Measurements from ENCODE around the gene PPP2R5B.
"Not testable (repeated sequence)": the region's sequence is repeated elsewhere in the genome, so short reads cannot be mapped to it uniquely, and the experiment has no call there.

Gene PPP2R5B

DNA sequence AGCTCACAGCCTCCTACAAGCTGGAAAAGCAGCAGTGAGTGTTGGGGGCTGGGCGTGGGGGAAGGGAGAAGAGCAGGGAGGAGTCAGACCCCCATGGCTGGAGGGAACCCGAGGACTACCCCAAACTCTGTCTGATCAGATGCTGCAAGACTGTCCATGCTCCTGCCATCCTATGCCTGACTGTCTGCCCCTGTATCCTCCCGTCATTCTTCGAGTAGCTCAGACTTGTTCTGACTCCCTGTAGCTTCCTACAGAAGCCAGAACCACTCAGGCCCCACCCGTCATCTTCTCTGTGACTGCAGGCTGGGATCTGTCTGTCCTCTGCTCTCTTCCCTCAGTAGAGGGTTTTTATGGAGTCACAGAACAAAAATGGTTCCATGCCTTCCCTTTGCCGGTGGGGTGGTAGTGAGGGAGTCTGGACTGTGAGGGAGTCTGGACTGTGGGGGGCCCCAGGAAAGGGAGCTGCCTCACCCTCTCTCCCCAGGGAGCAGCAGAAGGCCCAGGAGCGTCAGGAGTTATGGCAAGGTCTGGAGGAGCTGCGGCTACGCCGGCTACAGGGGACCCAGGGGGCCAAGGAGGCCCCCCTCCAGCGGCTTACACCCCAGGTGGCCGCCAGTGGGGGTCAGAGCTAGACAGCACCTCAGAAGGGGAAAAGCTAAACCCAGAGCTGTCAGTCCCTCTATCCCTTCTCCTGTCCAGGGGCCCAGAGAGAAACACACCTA is 8.9 kb downstream of the PPP2R5B start:
- DNase-seq, result no peak

DNA sequence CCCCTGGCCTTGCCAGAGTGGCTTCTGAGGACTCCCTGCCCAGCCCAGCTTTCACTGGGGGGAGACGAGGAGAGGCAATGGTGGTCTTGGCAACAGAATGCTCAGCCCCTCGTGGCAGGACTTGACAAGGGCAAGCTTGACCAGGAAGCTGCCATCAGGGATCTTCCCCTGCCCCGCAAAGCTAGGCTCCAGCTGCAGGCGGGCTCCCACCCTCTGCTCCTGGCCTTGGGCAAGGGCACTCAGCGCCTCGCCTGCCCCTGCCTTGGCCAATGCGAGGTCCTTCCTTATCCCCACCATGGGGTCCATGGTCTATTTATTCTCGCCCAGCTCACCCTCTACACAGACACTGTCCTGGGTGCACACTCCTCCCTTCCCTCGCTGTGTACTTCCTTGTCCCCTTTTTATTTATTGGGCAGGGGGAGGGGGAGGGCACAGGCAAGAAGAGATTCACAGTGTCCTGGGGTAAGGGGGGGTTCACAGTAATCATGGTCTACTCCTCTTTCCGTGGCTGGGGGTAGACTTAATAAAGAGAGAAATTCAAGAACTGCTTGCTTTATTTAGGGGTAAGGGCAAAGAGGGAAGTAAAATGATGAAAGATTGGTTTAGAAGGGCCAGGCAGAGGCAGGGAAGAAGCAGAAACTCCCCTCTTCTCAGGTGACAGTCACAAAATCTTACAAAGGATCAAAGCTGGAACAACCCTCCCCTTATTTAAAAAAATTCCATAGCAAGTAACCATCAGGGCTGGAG is 9.6 kb downstream of the PPP2R5B start:
- no peak for DNase-seq

DNA sequence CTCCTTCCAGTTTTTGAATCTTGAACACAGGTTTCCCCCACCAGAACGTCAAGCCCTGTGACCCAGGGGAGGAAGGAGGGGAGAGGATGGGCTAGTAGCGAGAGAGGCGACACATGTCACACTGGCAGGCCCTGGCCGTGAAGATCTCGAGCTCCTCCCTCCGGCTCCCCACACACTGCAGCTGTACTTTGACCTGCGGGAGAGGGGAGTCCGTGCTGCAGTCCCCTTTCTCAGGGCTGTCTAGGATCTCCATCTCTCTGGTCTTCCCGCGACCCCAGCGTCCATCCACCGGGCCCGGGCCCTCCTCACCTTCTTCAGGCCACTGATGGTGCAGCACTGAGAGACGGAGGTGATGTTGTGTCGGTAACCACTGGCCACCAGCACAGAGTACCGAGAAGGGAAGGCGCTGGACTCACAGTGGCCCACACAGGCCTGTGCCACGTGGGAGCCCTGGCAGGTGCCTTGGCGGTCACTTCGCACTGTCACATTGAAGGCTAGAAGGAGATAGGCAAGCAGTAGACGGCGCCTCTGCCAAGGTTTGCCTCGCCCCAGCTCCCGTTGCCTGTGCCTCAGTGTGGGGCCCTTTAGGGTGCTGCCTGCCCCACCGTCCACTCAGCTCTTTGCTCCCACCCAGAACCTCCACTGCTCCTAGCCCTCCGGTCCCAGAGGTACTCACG is 10.3 kb downstream of the PPP2R5B start:
- no peak for DNase-seq

DNA sequence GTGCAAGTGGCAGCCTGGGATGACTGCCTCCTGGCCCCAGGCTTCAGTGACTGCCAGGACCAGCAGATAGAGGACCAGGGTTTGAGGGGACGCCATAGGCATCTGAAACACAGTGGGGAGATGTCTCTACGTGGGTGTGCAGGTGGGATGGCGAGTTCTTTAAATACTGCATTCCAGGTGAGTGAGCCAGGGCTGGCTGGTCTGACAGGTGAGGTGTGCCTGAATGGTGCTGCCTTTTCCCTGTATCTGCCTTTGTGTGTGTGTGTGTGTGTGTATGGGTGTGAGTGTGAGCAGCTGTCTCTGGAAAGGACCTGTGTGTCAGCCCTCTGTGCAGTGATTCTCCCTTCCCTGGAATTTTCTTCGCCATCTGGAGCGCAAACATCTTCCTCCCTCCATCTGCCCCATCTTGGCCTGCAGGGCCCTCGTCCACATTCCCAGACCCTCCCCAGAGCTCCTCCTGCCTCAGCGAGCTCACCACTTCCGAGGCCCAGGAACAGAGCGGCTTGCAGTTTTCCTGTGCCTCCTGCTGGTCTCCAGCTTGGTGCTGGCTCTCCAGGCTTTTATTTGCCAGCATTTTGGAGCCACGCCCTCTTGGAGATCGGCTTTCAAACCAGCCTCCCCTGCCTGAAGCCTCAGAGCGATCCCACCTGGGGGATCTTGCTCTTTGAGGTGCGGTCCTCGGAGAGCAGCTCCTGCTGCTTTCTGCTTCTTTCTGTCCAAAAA is 11.0 kb downstream of the PPP2R5B start, which contains the start of gene GPHA2:
TSS of gene GPHA2 (minus strand) at position 535 of the 723 bp plus-strand sequence. CDS start at position 102, 433 bp downstream.
- DNase-seq, result no peak

DNA sequence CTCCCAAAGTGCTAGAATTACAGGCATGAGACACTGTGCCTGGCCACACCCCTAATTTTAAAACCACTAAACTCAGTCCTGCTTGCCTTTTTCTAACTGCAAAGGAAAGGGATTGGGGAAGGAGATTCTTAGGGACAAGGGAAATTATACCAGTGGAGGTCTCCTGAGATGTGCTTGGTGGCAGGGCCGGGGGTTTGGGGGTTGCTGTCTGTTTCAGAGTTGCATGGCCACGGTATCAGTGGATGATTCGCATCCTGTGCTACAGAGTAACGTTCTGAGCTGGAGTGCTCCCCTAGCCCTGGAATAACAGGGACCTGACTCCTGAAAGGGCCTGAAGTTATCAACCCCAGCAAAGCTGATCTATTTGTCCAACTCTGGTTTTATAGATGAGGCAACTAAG is 12.1 kb downstream of the PPP2R5B start:
- no peak for DNase-seq

DNA sequence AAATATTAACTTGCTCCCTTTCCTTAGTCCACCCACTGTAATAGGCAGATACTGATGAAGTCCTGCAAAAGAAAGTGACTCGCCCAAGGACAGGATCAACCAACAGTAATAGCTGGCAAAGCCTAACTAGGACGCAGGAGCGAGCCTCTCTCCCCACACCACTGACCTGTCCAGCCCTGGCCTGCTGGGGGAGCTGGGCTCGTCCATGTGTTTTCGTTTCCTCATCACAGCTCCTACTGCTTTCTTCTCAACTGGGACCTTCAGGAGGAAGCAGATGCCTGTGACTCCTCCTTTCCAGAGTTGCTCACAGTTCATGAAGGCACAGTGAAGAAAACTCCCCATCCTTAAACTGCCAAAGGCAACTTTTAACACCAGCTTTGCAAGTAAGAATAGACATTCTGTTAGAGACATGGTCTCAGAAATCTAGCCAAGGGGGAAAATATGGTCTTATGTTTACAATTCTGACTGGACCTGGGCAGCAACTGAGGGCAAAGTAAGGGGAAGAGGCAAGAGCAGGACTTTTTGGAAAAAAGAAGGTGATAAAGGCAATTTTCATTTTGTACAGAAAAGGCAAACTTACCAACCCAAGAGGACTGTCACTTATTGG is 22.8 kb downstream of the PPP2R5B start:
- DNase-seq, result no peak

DNA sequence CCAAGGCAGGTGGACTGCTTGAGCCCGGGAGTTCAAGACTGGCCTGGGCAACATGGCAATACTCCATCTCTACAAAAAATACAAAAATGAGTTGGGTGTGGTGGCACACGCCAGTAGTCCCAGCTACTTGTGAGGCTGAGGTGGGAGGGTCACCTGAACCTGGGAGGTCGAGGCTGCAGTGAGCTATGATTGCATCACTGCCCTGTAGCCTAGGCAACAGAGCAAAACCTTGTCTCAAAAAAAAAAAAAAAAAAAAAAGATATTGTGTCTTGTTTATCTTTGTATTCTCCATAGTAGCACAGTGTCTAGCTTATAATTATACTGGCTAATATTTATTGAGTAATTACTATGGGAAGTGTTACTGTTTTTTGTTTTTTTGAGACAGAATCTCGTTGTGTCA is 27.0 kb downstream of the PPP2R5B start:
- no peak for DNase-seq

DNA sequence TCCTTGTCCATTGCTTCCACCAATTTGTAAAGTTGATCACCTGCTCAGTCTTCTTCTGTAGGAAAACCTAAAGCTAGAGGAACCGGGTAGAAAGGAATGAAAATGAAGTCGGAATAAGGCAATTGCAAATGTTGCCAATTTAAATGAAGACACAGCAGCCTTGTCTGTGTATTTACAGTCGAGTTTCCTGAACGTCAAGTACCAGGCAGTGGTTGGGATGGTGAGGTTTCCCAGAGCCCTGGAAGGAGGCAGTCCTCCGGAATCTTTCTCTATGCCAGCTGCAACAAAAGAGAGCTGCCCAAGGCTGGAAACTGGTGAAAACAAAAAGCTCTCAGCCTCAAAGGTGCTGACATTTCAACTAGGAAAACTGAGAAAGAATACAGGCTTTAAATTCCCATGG is 29.7 kb downstream of the PPP2R5B start:
- DNase-seq, result no peak

DNA sequence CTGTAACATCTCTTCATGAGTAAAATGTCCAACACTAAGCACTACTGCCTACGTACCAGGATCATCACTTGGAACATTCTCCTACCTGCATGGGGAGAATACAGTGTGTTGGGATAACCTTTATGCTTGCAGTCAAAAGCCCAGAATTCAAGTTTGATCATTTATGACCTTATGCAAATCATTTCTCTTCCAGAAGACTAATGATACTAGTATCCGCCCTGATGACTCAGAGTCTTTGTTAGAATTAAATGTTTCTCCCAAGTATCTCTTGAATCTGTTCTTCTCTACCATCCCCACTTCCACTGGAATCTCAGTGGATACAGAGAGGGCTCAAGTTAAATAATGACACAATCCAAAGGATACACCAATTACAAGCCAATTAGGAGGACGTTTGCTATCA is 35.0 kb downstream of the PPP2R5B start:
- DNase-seq, result no peak

DNA sequence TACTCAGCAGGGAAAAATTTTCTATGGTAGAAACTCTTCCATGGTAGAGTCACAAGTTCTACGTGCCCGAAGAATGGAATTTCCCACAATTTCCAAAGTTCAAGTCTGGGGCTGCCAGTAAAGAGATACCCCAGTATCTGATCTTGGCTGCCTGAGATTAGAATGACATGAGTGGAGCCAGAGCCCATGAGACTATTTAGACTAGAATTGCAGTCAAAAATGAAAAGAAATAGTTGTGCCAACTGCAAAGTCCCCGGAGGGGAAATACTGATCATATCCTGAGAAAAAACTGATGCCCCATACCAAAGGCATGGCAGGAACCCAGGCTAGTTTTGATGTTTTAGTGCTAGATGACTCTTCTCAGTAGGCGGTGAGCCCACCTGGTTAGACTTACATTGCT is 36.2 kb downstream of the PPP2R5B start:
- no peak for DNase-seq

DNA sequence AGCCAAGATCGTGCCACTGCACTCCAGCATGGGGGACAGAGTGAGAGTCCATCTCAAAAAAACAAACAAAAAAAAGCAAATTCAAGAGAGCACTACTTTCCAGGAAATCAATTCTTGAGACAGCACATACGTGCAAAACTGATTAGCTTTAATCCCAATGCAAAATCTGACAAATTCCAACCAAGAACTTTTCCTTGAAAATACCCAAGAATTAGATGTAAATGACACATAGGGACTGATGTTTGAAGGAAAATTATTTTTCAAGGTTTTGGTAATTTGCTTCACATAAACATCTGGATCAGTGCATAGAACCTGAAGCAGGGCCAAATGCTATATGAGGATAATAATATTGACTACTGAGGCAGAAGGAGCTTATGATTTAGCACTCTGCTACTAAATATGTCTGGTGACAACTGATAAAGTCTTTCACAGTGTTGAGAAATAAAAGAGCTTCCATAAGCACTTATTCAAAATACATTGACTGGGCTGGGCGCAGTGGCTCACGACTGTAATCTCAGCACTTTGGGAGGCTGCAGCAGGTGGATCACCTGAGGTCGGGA is 38.7 kb downstream of the PPP2R5B start:
- no peak for DNase-seq

DNA sequence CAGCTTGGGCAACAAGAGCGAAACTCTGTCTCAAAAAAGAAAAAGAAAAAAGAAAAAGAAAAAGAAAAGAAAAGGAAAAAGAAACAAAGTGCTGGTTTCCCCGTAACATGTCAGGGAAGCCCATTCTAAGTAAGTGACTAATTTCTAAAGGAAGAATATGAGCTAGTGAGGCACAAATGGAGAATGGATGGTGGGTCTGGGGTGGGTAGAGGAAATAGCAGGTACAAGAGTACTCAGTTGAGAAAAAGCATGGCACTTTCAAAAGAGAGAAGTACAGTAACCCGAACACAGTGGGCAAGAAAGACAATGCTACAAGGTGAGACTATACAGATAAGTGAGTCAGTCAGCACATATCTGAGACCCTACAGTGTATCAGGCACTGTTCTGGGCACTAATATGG is 42.9 kb downstream of the PPP2R5B start:
- DNase-seq, result no peak

DNA sequence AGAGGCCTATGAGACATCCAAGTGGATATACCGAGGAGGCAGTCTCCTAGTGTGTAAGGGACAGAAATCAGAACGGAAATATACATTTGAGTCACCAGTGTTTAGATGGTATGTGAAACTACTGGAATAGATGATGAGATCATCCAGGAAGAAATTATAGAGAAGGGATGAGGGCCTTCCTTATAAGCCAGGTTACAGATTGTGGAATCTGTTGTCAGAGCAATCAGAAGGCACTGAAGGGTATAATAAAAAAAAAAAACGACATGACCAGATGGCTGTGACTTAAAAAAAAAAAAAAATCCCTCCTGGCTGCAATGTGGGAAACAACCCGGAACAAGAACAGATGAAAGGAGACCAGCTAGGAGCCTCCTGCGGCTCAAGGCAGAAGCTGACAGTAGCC is 44.7 kb downstream of the PPP2R5B start:
- no peak for DNase-seq

DNA sequence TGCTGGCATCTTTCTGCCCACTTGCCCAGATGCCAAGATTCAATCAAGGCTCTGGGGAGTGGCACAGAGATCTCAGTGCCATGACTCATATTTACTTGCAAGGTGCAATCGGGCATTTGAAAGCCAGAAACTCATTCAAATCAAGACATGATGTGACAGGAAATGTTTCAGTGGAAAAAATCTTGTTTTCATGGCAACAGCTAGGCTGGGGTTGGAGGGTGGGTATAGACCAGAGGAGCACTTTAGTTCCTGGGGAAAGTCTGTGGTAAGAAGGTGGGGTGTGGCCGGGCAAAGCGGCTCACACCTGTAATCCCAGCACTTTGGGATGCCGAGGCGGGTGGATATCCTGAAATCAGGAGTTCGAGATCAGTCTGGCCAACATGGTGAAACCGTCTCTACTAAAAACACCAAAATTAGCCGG is 46.3 kb downstream of the PPP2R5B start:
- DNase-seq, result peak; percentile 70

DNA sequence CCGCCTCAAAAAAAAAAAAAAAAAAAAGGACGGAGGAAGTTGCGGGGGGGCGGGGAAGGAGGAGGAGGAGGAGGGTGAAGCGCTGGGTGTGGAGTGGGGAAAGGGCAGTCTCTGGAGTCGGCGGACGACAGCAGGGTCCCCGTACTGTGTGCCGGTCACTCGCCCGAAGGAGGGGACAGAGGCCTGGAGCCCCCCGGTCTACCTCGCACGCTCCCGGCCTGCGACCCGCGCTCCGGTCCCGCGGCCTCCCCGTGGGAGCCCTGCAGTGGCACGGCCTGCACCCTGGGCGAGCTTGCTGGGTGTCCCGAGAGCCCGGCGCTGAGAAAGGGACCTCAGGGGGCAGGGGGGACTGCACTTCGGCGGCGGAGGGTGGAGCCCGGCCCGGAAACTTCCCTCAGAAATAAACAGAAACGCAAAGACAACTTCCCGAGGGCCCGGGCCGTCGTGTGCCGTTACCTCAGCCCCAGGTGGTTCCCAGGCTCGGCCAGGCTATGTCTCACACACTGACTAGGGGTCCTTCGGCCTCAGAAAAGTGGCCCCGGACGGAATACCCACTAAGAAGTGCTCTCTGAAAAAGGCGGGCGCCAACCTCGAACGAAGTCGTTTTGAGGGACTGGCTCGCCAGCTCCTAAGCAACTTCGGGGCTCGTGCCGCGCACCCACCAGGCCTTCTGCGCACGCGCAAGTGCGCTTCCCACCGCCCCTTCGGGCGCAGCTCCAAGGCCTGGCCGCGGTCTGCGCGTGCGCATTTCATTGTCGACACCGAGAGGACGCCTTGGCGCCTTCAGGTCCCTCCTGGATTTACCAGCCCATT is 47.1 kb downstream of the PPP2R5B start, which contains the start of gene MAJIN:
TSS of gene MAJIN (minus strand) at position 688 of the 813 bp plus-strand sequence. CDS start 12,703 bp downstream, outside the sequence.
- peak; percentile 94 for DNase-seq

DNA sequence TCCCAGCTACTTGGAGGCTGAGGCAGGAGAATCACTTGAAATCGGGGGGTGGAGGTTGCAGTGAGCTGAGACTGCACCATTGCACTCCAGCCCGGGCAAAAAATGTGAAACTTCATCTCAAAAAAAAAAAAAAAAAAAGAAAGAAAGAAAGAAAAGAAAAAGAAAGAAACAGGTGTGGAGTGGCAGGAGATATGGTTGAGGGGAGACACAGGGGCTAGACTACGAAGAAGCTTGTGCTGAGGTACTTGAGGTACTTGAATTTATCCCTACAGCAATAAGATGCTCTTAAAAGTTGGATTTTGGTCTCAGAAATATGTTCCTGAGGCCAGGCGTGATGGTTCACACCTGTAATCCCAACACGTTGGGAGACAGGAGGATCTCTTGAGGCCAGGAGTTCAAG is 49.6 kb downstream of the PPP2R5B start:
- no peak for DNase-seq

DNA sequence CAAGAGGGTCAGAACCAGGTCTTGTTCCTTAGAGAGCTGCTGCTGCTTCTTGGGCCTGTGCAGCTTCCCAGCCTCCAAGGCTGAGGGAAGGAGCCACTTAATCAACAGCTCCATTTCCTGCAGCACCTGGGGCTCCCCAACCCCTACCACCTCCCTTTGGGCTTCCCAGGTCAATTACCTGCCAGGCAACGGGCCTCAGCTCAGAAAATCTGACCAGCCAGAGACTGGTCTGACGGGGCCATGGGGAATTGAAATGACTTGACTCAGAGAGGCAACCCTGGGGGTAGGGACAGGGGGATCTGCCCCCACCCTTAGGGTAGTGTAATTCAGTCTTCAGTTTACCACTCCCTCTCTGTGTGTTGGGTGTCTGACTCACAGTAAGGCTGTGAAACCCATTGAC is 52.2 kb downstream of the PPP2R5B start:
- DNase-seq, result no peak

DNA sequence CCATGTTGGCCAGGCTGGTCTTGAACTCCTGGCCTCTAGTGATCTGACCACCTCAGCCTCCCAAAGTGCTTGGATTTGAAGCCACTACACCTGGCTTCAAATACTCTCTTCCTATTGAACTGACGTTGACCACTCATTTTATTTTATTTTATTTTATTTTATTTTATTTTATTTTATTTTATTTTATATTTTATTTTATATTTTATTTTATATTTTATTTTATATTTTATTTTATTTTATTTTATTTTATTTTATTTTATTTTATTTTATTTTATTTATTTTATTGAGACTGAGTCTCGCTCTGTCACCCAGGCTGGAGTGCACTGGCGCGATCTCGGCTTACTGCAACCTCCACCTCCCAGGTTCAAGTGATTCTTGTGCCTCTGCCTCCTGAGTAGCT is 58.9 kb downstream of the PPP2R5B start:
- not testable (repeated sequence) for DNase-seq

Measured in activated CD8-positive, alpha-beta memory T cell treated with anti-CD3 and anti-CD28 coated beads for 24 hours (primary cell).